ELF-1 (cell line): ENCODE measurements around the gene CPT1A.
A peak's percentile ranks its signal among the peaks of the same experiment; 100 is the strongest.

Experiments
- DNase-seq: peaks from one replicate; pipeline ENCODE4 v3.0.0-alpha.2; 2016; ENCODE audit warnings: low read depth, low spot score

CPT1A gene

GRCh38 chr11:68710409-68710808 lies 131.3 kb downstream of the CPT1A start:
- DNase-seq = no peak

GRCh38 chr11:68709062-68709461 lies 132.7 kb downstream of the CPT1A start:
- DNase-seq = no peak

DNA sequence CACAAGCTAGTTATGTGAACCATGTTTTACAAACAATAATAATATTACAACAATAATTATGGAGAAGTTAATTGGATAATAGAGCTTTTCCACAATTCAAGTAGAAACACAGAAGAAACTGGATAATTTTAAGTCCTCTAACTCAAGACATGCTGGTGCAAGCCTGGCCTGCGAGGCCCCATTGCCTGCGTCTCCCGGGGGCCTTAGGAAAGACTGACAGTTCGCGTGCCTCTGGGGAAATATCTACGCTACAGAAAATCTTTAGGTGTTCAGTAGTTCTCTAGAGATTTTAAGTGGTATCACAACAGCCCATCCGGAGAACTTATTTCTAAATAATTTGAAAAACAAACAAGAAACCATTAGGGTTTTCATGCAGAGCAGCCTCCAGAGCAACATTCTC lies 134.2 kb downstream of the CPT1A start:
- no peak for DNase-seq

DNA sequence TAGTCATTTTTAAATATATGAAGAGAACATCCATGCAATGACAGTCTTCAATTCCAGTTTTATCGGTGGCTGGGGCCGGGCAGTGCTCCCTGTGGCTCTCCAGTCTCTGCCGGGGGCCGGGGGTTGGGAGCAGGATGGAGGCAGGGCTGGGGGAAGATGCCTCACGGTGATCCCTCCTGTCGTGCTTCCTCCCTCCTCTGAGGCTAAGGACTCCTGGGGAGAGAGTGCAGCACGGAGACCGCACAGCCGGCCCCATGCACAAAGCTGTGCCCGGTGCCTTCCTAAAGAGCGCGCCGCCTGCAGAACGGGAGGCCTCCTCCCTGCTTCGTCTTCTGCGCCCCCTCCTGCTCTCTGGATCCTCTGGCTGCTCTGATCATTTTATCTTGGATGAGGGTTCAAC lies 136.8 kb downstream of the CPT1A start:
- peak; percentile 73 for DNase-seq
